Right renal cortex interstitium (tissue), 3 donors: ENCODE data around the gene ZNF629. TPM values are rescaled to one million over a fixed set of nuclear protein-coding genes. Genes with fewer than 3 reads are reported as not detected.

ENCODE experiments used
- DNase-seq, 3 donors: peaks; one replicate each; pipeline ENCODE4 v3.0.0-alpha.2; 2013; ENCODE audit warnings: low read depth in 3 of 3, low spot score in 2 of 3
- polyA plus RNA-seq, 3 donors: library from polyadenylated mRNA; unstranded; fragments of 120-200 nt; gene quantifications; one replicate each; pipeline ENCODE4 v1.2.1, GENCODE V29; 2013; ENCODE audit not compliant: insufficient read length in 3 of 3

The ZNF629 gene
- polyA plus RNA-seq, 3 donors, result 25.7 to 26.9 (median 26.8) TPM

DNA sequence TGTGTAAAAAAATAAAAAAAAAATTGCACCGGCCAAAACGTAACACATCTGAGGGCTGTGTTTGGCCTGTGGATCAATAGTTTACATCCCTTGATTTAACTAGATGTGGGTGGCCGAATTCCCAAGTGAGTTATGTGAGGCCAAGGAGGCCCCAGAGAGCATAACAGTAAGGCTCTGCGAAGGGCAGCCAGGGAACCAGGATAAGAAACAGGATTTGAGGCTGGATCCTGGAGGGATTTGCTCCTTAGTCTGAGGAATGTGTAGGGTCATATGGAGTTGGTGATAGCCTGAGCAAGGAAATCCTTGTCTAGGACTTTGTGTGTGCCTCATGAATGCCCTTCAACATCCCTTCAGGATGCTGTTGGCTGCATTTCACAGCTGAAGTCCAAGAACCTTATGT is 36.8 kb downstream of the ZNF629 start:
- no peak for DNase-seq

DNA sequence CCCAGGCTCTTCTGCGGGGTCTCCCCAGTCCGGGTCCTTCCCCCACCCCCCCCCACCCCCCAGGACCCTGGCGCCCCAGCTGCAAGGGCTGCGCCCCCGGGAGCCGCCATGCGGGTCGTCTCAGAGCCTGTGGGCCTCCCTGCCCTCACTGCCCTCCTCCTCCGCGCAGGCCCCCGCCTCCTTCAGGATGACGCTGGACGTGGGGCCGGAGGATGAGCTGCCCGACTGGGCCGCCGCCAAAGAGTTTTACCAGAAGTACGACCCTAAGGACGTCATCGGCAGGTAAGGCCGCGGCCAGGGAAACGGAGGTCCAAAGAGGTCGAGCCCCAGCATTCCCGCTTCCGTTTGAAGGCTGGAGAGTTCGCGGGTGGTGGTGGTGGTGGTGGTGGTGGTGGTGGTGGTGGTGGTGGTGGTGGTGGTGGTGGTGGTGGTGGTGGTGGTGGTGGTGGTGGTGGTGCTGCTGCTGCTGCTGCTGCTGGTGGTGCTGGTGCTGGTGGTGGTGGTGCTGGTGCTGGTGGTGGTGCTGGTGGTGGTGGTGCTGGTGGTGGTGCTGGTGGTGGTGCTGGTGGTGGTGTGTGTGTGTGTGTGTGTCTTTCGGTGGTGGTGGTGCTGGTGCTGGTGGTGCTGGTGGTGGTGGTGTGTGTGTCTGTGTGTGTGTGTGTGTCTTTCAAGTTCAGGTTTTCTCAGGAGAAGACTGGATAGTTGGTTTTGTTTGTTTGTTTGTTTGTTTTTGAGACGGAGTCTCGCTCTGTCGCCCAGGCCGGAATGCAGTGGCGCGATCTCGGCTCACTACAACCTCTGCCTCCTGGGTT is 38.2 kb downstream of the ZNF629 start:
- no peak for DNase-seq

DNA sequence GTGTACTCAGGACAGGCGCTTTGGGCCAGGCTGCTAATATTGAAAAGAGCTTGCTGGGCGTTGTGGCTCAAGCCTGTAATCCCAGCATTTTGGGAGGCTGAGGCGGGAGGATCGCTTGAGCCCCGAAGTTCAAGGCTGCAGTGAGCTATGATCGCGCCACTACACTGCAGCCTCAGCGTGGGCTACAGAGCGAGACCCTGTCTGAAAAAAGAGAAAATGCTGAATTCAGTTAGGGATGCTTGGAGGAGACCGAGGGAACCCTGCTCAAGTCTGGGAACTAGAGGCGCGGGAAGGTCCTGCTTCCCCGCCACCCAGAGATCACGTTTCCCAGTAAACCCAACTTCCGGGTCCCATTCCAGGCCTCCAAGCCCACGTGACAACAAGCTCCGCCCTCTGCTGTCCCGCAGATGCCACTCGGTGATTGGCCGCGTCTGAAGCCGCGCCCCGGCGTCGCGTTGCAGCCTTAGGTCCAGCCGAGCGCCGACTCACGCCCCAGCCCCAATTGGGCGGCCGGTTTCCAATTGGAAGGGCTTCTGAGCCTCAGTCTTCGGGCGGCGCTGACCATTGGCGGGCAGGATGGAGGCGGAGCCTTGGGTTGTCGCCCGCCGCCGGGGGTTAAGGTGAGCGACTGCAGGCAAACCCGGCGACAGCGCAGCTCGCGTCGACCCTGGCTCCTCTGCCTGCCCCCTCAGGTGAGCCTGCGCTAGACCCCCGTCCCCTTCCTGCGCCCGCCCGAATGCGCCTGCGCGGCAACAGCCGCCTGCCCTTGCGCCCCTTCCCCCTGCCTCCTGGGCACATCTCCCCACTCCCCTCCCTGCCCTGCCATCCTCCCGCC is 39.0 kb downstream of the ZNF629 start, which contains the start of gene PHKG2:
TSS of gene PHKG2 (plus strand) at position 627 of the 835 bp plus-strand sequence. CDS start 396 bp downstream, outside the sequence.
- DNase-seq, result peak; percentile 89 to 98 (median 97)

DNA sequence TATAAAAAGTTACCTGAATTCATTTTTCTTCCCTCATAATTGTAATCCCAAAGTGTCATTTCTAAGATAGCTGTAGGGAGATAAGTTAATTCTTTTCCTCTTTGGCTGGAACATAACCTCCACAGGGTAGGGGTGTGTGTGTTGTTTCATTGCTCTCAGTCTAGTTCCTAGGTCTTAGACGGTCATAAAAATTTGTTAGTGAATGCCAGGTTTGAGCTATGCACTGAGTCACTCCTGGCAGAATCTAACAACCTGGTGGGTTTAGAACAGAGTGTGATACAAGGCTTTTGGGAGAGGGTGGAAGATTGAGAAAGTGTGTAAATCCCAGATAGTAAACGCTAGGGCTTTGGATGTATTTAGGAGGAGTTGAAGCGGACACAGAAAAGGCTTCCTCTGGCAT is 39.7 kb downstream of the ZNF629 start:
- DNase-seq, result no peak

DNA sequence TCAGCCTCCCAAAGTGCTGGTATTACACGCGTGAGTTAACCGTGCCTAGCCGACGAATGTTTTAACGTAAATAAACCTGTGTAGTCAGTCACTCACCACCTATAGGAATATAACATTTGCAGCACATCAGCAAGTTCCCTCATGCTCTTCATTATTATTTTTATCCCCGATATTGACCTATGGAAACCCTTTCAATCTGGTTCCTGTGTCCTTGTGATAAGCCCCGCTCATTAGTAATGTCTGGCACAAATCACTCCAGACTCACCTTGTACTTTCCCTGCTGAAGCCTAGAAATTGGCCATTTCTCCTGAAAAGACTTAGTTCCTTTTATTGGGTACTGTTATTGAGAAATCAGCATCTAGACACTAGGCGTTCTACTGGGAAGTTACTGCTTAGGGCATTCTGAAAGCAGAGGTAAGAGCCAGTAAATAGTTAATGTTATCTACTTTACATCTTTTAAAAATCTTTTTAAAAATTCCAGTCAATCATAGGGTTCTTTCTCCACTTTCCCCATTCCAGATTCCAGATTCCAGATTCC is 40.3 kb downstream of the ZNF629 start:
- no peak for DNase-seq

DNA sequence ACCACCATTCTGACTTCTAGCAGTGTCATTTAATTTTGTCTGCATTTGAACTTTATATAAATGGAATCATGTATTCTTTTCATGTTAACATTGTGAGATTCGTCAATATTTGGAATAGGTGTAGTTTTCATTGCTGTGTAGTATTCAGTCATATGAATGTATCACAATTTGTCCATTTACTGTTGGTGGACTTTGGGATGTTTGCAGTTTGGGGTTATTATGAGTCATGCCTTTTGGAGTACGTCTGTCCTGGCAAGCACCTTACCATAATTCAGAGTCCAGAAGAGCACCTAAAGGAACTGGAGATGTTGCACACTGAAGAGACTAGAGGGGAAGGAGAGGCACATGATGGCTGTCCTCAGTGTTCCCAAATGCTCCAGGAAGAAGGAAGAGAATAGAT is 41.9 kb downstream of the ZNF629 start:
- DNase-seq, result no peak

DNA sequence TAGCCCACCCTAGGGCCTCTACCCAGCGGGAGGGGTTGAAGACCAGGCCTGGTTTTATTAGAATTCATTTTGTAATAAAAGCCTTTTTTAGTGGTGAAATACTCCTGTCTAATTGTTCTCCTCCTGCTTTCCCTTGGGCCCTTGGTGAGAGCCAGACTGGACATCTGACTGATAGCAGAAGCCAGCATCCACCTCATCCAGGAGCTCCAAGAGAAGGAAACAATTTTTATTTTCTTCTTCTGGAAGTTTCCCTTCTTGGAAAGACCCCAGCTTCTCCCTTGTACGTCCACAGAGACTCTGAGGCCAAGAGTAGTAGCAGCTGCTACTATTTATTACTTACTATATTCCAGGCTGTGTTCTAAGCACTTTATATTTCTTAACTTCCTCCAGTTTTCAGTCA is 42.8 kb downstream of the ZNF629 start:
- no peak for DNase-seq

DNA sequence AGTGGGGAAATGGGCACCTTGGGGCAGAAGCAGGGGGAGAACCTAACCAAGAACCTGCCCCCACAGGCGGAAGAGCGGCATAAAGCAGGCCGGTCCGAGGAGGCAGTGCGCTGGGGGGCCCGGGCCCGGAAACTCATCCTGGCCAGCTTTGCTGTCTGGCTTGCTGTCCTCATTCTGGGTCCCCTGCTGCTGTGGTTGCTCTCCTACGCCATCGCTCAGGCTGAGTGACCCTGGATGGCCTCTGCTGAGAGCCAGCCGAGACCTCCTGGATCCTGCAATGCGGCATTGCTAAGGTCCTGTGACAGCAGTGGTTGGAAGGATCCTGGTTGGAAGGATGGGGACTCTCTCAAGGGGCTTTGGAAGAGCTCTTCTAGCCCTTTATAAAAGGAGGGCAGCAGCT is 43.3 kb downstream of the ZNF629 start:
- DNase-seq, result no peak

DNA sequence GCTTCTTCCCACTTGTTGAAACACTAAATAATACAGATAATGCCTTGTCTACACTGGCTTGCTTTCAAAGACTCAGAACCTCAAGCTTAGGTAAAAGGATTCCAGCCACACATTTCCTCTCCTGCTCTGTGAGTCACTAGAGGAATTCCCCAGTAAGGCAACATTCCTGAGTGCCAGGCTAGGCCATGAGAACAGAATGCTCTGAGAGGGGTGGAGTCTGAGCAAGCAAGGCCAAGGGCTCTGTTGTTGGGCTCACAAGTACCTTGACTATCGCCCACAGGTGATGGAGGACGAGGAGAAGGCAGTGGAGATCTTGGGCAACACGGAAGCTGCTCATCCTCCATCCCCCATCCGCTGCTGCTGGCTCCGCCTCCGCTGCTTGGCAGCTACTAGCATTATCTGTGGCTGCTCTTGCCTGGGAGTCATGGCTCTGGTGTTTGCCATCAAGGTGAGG is 45.5 kb downstream of the ZNF629 start:
- no peak for DNase-seq

DNA sequence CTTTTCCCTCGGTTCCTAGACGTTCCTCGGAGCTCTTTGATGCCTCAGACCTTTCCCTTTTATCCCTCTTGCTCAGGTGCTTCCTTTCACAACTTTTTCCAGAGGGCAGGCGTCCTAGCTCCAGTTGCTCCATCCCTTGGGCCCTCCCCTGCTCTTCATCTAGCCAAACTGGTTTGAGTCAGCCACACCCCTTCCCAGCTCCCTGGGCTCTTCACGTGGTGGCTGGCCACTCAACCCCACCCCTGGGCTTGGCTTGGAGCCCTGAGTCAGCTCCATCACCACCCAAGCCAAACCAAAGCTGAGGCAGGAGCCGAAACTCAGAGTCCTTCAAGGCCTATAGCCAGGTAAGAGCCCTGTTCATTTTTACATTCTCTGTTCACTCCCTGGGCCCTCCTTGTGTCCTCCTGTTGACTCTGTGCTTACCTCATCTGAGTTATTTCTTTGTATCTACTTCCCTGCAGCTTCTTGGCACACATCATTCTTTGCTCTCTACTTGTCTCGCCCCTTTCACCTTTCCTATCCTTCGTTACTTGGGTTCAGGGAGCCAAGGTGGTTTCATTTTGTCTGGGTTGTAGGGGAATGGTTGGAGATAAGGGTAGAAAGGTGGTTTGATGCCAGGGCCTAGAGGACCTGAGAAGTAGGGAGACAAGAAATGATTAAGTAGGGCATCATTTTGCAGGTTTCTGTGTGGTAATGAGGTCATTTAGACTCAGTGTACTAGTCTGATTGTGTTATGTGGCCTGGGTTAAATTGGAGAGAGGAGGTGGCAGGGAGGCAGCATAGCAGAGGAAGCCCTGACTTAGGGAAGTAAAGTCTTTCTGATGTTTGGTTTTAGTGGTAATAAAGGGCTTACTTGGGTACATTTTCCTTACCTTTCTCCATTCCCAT is 46.4 kb downstream of the ZNF629 start:
- DNase-seq, result peak in 1 of 3 donors; percentile 10

DNA sequence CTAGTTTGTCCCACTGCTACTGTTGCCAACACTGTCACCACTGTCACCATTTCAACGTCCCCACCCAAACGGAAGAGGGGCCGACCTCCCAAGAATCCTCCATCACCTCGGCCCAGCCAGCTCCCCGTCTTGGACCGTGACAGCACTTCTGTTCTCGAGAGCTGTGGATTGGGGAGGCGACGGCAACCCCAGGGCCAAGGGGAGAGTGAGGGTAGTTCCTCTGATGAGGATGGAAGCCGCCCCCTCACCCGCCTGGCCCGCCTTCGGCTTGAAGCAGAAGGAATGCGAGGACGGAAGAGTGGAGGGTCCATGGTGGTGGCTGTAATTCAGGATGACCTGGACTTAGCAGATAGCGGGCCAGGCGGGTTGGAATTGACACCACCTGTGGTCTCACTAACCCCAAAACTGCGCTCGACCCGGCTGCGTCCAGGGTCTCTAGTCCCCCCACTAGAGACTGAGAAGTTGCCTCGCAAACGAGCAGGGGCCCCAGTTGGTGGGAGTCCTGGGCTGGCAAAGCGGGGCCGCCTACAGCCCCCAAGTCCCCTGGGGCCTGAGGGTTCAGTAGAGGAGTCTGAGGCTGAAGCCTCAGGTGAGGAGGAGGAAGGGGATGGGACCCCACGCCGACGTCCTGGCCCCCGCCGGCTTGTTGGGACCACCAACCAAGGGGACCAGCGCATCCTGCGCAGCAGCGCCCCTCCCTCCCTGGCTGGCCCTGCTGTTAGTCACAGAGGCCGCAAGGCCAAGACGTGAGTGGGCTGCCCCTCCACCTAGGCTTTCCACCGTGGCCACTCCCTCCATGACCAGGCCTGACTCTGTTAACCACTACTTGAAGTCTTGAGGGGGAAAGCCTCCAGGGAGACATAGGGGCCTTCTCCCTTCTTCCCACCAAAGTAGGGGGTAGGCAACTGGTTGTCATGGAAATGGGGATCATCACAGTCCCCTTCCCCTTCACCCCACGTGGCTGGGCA is 47.7 kb downstream of the ZNF629 start:
- no peak for DNase-seq

DNA sequence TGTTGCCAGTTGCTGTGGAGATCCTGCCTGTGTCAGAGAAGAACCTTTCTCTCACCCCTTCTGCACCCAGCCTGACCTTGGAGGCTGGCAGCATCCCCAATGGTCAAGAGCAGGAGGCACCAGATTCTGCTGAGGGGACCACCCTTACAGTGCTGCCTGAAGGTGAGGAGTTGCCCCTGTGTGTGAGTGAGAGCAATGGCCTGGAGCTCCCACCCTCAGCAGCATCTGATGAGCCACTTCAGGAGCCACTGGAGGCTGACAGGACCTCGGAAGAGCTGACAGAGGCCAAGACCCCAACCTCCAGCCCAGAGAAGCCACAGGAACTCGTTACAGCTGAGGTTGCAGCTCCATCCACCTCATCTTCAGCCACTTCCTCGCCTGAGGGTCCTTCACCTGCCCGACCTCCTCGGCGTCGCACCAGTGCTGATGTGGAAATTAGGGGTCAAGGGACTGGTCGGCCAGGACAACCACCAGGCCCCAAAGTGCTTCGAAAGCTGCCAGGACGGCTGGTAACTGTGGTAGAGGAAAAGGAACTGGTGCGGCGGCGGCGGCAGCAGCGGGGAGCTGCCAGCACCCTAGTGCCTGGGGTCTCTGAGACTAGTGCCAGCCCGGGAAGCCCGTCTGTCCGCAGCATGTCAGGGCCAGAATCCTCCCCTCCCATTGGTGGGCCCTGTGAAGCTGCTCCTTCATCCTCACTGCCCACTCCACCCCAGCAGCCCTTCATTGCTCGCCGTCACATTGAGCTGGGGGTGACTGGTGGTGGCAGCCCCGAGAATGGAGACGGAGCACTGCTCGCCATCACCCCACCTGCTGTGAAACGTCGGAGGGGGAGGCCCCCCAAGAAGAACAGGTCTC is 49.0 kb downstream of the ZNF629 start:
- no peak for DNase-seq

DNA sequence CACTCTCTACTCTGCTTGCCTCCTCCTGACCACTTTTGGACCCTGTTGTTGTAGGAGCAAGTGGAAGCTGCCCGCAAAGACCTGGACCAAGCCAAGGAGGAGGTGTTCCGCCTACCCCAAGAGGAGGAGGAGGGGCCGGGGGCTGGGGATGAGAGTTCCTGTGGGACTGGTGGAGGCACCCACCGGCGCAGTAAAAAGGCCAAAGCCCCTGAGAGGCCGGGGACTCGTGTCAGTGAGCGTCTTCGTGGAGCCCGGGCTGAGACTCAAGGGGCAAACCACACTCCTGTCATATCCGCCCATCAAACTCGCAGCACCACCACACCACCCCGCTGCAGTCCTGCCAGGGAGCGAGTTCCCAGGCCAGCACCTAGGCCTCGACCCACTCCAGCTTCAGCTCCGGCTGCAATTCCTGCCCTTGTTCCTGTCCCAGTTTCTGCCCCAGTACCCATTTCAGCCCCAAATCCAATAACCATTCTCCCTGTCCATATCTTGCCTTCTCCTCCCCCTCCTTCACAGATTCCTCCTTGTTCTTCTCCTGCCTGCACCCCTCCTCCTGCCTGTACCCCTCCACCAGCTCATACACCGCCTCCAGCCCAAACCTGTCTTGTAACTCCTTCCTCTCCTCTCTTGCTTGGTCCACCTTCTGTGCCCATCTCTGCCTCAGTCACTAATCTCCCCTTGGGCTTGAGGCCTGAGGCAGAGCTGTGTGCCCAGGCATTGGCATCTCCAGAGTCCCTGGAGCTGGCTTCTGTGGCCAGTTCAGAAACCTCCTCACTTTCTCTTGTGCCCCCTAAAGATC is 49.8 kb downstream of the ZNF629 start:
- DNase-seq, result no peak

DNA sequence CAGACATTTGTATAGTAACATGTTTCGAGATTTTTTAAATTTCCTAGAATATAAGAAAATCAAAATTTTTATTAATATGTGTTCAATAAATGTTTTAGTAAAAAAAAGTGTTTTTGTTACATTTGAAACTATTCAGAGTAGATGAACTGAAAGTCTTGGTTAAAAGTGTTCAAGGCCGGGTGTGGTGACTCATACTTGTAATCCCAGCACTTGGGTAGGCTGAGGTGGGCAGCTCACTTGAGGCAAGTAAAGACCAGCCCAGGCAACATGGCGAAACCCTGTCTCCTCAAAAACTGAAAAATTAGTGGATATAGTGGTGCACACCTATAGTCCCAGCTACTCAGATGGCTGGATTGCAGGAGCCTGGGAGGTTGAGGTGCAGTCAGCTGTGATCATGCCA is 55.6 kb downstream of the ZNF629 start:
- no peak for DNase-seq

DNA sequence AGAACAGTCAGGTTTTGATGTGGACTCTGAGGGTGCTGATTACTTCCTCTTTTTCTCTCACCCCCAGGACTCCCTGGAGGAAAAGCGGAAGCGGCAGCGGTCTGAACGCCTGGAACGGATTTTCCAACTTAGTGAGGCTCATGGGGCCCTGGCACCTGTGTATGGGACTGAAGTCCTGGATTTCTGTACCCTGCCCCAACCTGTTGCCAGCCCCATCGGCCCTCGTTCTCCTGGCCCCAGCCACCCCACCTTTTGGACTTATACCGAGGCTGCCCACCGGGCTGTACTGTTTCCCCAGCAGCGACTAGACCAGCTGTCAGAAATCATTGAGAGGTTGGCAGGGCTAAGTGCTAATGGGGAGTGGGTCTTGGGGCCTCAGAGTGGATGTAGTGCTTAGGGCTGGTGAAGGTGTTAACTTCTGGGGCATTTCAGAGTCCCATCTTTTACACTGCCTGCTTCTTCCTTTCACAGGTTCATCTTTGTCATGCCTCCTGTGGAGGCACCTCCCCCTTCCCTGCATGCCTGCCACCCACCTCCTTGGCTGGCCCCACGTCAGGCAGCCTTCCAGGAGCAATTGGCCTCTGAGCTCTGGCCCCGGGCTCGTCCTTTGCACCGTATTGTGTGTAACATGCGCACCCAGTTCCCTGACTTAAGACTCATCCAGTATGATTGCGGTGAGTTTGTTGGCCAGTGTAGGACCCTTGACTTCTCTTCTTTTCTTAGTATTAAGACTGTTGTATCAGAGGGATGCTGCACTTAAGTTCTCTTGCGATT is 57.9 kb downstream of the ZNF629 start:
- DNase-seq, result no peak
